Upper lobe of right lung (tissue), 1 donor: ENCODE results near the gene AEBP2. TPM values are rescaled to one million over a fixed set of nuclear protein-coding genes. Genes with fewer than 3 reads are reported as not detected.

ENCODE experiments used
- ATAC-seq: fragments of 200-7000 bp; cut with Tn5 transposase; one replicate; pipeline ENCODE4 v1.9.1; 2020; ENCODE audit warnings: mild to moderate bottlenecking, moderate library complexity
- DNase-seq: peaks from one replicate; pipeline ENCODE4 v3.0.0-alpha.2; 2020
- H3K27ac ChIP-seq: fragments of 200-600 bp; one replicate; pipeline ENCODE4 v1.8.0; 2022
- H3K27me3 ChIP-seq: fragments of 200-600 bp; one replicate; pipeline ENCODE4 v1.8.0; 2022; ENCODE audit warnings: mild to moderate bottlenecking
- H3K36me3 ChIP-seq: fragments of 200-600 bp; one replicate; pipeline ENCODE4 v1.8.0; 2022
- H3K4me1 ChIP-seq: fragments of 200-600 bp; one replicate; pipeline ENCODE4 v1.8.0; 2022
- H3K4me3 ChIP-seq: fragments of 200-600 bp; one replicate; pipeline ENCODE4 v1.8.0; 2022; ENCODE audit warnings: mild to moderate bottlenecking
- H3K9me3 ChIP-seq: fragments of 200-600 bp; one replicate; pipeline ENCODE4 v1.8.0; 2022
- intact Hi-C: fragments of 100-400 bp; cut with DNase I; formaldehyde crosslinking; loops from one replicate; pipeline ENCODE4 v1.11.0; 2022
- total RNA-seq: library from RNA; stranded (reverse); fragmentation: NEBNext Ultra II Directional; extraction: Animal tissue kit (Norgen Biotek cat#: 25700); gene quantifications from one replicate; pipeline ENCODE4 v1.2.1, GENCODE V29; 2021
- TF ChIP-seq, protein P1 (sequence below): fragments of 200-600 bp; IDR thresholded peaks from one replicate; pipeline ENCODE4 v1.8.0; 2022; ENCODE audit warnings: antibody characterized with exemption
- donor health status: DM: no; HTN: yes; CAD: no; lungs with severe emphysema.

Gene AEBP2
- total RNA-seq, 1 donor from 2014 or later, result 40.1 TPM

DNA sequence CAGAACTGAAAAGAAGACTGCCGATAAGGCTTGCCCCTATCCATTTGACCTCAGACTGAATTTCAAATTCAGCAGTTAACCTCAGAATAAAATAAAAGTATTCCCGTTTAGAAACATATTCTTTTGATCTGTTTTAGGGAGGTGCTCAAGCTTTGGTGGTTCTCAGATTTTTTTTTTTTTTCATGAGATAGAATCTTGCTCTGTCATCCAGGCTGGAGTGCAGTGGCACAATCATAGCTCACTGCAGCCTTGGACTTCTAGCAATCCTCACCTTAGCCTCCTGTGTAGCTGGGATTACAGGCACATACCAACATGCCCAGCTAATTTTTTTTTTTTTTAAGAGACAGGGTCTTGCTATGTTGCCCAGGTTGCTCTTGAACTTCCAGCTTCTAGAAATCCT, 15.5 kb downstream of the AEBP2 start:
- Histone ChIP-seq H3K36me3 (no peaks in the 10 kb centered on the region), H3K4me3 (no peak overlapping the region), H3K27me3 (no peaks in the 10 kb centered on the region), H3K4me1 (peaks cover 15% of the 10 kb centered on the region), H3K27ac (no peak overlapping the region), H3K9me3 (no peaks in the 10 kb centered on the region)
- DNase-seq (no peak), ATAC-seq (no peak)
- TF ChIP-seq, protein P1, sequence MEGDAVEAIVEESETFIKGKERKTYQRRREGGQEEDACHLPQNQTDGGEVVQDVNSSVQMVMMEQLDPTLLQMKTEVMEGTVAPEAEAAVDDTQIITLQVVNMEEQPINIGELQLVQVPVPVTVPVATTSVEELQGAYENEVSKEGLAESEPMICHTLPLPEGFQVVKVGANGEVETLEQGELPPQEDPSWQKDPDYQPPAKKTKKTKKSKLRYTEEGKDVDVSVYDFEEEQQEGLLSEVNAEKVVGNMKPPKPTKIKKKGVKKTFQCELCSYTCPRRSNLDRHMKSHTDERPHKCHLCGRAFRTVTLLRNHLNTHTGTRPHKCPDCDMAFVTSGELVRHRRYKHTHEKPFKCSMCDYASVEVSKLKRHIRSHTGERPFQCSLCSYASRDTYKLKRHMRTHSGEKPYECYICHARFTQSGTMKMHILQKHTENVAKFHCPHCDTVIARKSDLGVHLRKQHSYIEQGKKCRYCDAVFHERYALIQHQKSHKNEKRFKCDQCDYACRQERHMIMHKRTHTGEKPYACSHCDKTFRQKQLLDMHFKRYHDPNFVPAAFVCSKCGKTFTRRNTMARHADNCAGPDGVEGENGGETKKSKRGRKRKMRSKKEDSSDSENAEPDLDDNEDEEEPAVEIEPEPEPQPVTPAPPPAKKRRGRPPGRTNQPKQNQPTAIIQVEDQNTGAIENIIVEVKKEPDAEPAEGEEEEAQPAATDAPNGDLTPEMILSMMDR, result no peak
- intact Hi-C loops, result no loop called here

DNA sequence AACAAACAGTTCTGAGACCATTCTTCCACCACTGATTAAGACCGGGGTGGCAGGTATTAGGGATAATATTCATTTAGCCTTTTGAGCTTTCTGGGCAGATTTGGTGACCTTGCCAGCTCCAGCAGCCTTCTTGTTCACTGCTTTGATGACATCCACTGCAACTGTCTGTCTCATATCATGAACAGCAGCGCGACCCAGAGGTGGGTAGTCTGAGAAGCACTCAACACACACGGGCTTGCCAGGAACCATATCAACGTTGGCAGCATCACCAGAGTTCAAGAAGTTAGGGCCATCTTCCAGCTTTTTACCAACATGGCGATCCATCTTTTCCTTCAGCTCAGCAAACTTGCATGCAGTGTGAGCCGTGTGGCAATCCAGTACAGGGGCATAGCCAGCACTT, 16.9 kb downstream of the AEBP2 start:
- intact Hi-C loops, result no loop called here
- Histone ChIP-seq H3K36me3 (no peaks in the 10 kb centered on the region), H3K4me3 (no peak overlapping the region), H3K4me1 (peaks cover 11% of the 10 kb centered on the region), H3K27me3 (no peaks in the 10 kb centered on the region), H3K27ac (no peak overlapping the region), H3K9me3 (no peaks in the 10 kb centered on the region)
- TF ChIP-seq, protein P1, result no peak
- DNase-seq, result no peak
- ATAC-seq, result no peak

DNA sequence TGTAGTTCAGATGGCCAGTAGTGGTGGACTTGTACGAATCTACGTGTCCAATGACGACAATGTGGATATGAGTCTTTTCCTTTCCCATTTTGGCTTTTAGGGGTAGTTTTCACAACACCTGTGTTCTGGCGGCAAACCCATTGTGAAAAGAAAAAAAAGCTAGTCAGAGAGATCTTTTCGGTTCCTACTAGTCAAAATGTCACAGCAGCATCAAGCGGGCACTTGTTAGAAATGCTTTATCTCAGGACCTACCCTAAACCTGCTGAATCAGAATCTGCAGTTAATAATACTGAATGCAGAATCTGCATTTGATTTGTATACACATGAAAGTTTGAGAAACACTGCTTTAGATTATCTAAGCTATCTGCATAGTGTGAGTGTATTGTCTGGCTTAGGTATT, 18.3 kb downstream of the AEBP2 start:
- H3K36me3 ChIP-seq, result no peaks in the 10 kb centered on the region
- DNase-seq, result no peak
- H3K4me1 ChIP-seq, result peaks cover 9% of the 10 kb centered on the region
- TF ChIP-seq, protein P1, result no peak
- intact Hi-C loops, result no loop called here
- no peaks in the 10 kb centered on the region for H3K9me3 ChIP-seq
- ATAC-seq, result no peak
- no peaks in the 10 kb centered on the region for H3K27me3 ChIP-seq
- no peak overlapping the region for H3K27ac ChIP-seq
- H3K4me3 ChIP-seq, result no peak overlapping the region

DNA sequence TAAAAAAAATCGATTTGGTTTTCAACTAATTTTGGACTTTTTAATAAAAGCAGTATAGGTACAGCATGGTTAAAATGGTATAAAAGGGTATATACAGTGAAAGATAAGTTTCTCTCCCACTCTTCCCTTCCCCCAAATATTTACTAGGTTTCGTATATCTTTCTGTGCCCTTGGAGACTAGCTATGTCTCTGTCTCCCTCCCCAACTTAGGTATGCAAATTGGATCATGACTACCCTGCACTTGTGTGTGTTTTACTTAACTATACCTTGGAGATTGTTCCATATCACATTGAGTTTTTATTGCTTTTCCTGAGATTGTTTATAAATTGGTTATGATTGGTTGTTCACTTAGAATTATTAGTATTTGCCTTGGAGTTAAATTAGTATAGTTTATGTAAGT, 19.4 kb downstream of the AEBP2 start:
- ATAC-seq (no peak), DNase-seq (no peak)
- H3K36me3 ChIP-seq, result peaks cover 9% of the 10 kb centered on the region
- H3K27me3 ChIP-seq, result no peaks in the 10 kb centered on the region
- TF ChIP-seq, protein P1, result no peak
- H3K9me3 ChIP-seq, result no peaks in the 10 kb centered on the region
- intact Hi-C loops, result no loop called here
- H3K27ac ChIP-seq, result no peak overlapping the region
- peaks cover 9% of the 10 kb centered on the region for H3K4me1 ChIP-seq
- H3K4me3 ChIP-seq, result no peak overlapping the region

DNA sequence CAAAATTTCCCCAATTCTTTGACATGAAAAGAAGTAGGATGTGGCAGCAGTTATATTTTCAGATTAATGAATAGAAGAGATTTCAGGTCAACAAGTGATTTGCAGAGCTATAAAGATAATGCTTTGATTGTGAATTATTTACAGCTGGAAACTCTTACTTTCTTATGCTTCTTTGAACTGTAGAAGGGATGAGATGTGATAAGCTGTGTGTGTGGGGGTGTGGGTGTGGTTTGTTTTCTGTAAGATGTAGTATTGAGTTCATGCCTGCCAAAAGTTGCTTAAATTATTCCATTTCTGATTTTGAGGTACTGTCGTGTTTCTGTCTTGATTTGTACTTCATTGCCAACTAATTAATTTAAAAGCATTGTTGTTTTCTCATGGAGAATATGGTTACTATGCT, 22.7 kb downstream of the AEBP2 start:
- Histone ChIP-seq H3K4me1 (peaks cover 9% of the 10 kb centered on the region), H3K4me3 (no peak overlapping the region), H3K27ac (no peak overlapping the region), H3K36me3 (peaks cover 33% of the 10 kb centered on the region), H3K9me3 (no peaks in the 10 kb centered on the region), H3K27me3 (no peaks in the 10 kb centered on the region)
- no peak for DNase-seq
- ATAC-seq, result no peak
- intact Hi-C loops, result no loop called here
- TF ChIP-seq, protein P1, result no peak

DNA sequence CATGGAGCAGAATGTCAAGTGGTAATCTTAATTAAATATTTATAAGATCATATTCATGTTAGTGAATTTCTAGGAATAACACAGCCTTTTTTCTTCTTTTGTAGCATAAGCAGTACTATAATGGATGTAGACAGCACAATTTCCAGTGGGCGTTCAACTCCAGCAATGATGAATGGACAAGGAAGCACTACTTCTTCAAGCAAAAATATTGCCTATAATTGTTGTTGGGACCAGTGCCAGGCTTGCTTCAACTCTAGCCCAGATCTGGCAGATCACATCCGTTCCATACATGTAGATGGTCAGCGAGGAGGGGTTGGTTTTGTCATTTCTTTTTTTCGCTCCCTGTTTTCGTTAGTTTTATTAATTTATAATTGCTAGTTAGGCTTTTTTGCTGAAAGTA, 23.1 kb downstream of the AEBP2 start:
- peaks cover 5% of the 10 kb centered on the region for H3K4me1 ChIP-seq
- ATAC-seq (no peak), DNase-seq (no peak)
- no peak overlapping the region for H3K27ac ChIP-seq
- peaks cover 37% of the 10 kb centered on the region for H3K36me3 ChIP-seq
- H3K4me3 ChIP-seq, result no peak overlapping the region
- TF ChIP-seq, protein P1, result no peak
- no peaks in the 10 kb centered on the region for H3K9me3 ChIP-seq
- intact Hi-C loops, result no loop called here
- no peaks in the 10 kb centered on the region for H3K27me3 ChIP-seq
